Measurements from ENCODE around the gene ACOT9.

GRCh38 chrX:23783589-23784469, 40.8 kb upstream of the ACOT9 start:
- TF ChIP-seq CTCF (conservative IDR thresholded peaks at IDR 0.05; ENCODE audit: low read depth in 2 of 2): no peak
- TF ChIP-seq POLR2AphosphoS5 (IDR thresholded peaks at IDR 0.05; ENCODE audit: low read depth): no peak
- TF ChIP-seq EZH2phosphoT487 (IDR thresholded peaks at IDR 0.05; ENCODE audit: unreplicated experiment): no peak
- no peak for TF ChIP-seq EZH2 (IDR thresholded peaks at IDR 0.05; ENCODE audit: low read depth, unreplicated experiment)
- no peak for TF ChIP-seq REST (IDR thresholded peaks at IDR 0.05; ENCODE audit: unreplicated experiment)
- TF ChIP-seq ZNF114 (CRISPR knock-in tag; IDR thresholded peaks at IDR 0.05): no peak
- TF ChIP-seq JUNB (IDR thresholded peaks at IDR 0.05; ENCODE audit: unreplicated experiment): no peak
- no peak for TF ChIP-seq ETS1 (IDR thresholded peaks at IDR 0.05)
